BJ (cell line): ENCODE results near the gene FRMD4A. TPM values are rescaled to one million over a fixed set of nuclear protein-coding genes. Genes with fewer than 3 reads are reported as not detected.
"Not testable (repeated sequence)": the region's sequence is repeated elsewhere in the genome, so short reads cannot be mapped to it uniquely, and the experiment has no call there.

ENCODE experiments used
- CTCF ChIA-PET: fragments of 350-600 bp; formaldehyde crosslinking; extraction: SDS; loops from one replicate; lab custom pipeline; 2021; ENCODE audit warnings: antibody characterized with exemption, inconsistent platforms; lab: Yijun Ruan, JAX
- POLR2A ChIA-PET: fragments of 300-600 bp; sonication (Branson Sonifier 250); formaldehyde crosslinking; extraction: SDS; loops from one replicate; lab custom pipeline; 2021; ENCODE audit warnings: antibody characterized with exemption; lab: Charles Lee
- DNase-seq: peaks from one replicate; pipeline ENCODE4 v3.0.0-alpha.2; 2011; ENCODE audit warnings: low read depth
- H3K27me3 ChIP-seq: 2 replicates; pipeline ENCODE4 v1.6.0; 2011; ENCODE audit warnings: low read length; ENCODE audit not compliant: control insufficient read depth, insufficient read depth
- H3K36me3 ChIP-seq: 2 replicates; pipeline ENCODE4 v1.5.1; 2011; ENCODE audit warnings: low read length; ENCODE audit not compliant: control insufficient read depth, insufficient read depth
- H3K4me3 ChIP-seq: 2 replicates; pipeline ENCODE4 v1.5.1; 2011; ENCODE audit warnings: low read depth, mild to moderate bottlenecking, control low read depth, low read length
- CTCF ChIP-seq: IDR thresholded peaks from 2 replicates; pipeline ENCODE4 v1.5.1; 2011; ENCODE audit warnings: low read depth, mild to moderate bottlenecking, control low read depth, inconsistent platforms, low read length, moderate library complexity; ENCODE audit not compliant: insufficient read depth
- polyA plus RNA-seq: library from polyadenylated mRNA; depleted of rRNA; stranded (reverse); fragments of >200 nt; gene quantifications from 2 replicates; pipeline ENCODE4 v1.2.3, GENCODE V29; 2011

Gene FRMD4A
- polyA plus RNA-seq, 1 experiment, result 31.6 TPM

- CTCF ChIA-PET, result interaction anchor here (0.9 kb wide), 1 partner anchor 9 kb away, joined by 3 read pairs; no protein-coding TSS in a partner anchor
- H3K36me3 ChIP-seq, result peaks cover 3% of the 10 kb centered on the region; the same call in 1 of the 2 replicates
- H3K27me3 ChIP-seq, result no peaks in the 10 kb centered on the region
- no peak overlapping the region for H3K4me3 ChIP-seq
- DNase-seq, result no peak
- POLR2A ChIA-PET, result no interaction called here
- TF ChIP-seq CTCF, result no peak
Measured at GRCh38 chr10:13869295-13869664, 461.4 kb downstream of the FRMD4A start.

- Histone ChIP-seq H3K27me3 (no peaks in the 10 kb centered on the region), H3K36me3 (peaks cover 3% of the 10 kb centered on the region; the same call in 1 of the 2 replicates), H3K4me3 (no peak overlapping the region)
- no peak for DNase-seq
- POLR2A ChIA-PET, result no interaction called here
- no peak for TF ChIP-seq CTCF
- CTCF ChIA-PET, result interaction anchor here (0.7 to 0.9 kb wide), 2 partner anchors 9 to 188 kb away, joined by 3 read pairs; no protein-coding TSS in a partner anchor
Measured at GRCh38 chr10:13868528-13869294, 462.0 kb downstream of the FRMD4A start.

DNA sequence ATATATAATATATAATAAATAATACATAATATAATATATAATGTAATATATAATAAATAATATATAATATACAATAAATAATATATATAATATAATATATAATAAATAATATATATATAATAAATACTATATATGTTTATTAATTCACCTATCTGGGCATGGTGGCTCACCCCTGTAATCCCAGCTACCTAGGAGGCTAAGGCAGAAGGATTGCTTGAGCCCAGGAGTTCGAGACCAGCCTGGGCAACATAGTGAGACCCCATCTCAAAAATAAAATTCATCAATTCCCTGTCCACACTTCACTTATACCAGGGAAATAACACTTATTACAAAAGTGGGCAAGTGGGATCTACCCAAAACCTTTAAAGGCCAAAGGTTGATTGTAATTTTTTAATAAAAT lies 462.9 kb downstream of the FRMD4A start:
- no peak for DNase-seq
- no peak overlapping the region for H3K4me3 ChIP-seq
- no peak for TF ChIP-seq CTCF
- peaks cover 3% of the 10 kb centered on the region; the same call in 1 of the 2 replicates for H3K36me3 ChIP-seq
- ChIA-PET POLR2A (no interaction called here), CTCF (interaction anchor here (0.7 kb wide), 1 partner anchor 189 kb away, joined by 3 read pairs; no protein-coding TSS in a partner anchor)
- H3K27me3 ChIP-seq, result no peaks in the 10 kb centered on the region

- Histone ChIP-seq H3K4me3 (no peak overlapping the region), H3K27me3 (no peaks in the 10 kb centered on the region), H3K36me3 (peaks cover 2% of the 10 kb centered on the region; the same call in 1 of the 2 replicates)
- peak; percentile 44 for DNase-seq
- POLR2A ChIA-PET, result no interaction called here
- CTCF ChIA-PET, result no interaction called here
- no peak for TF ChIP-seq CTCF
Measured at GRCh38 chr10:13865758-13866491, 464.8 kb downstream of the FRMD4A start.

- H3K27me3 ChIP-seq, H3K36me3 ChIP-seq, CTCF ChIA-PET, H3K4me3 ChIP-seq, POLR2A ChIA-PET, DNase-seq: not testable (repeated sequence)
Measured at GRCh38 chr10:13865220-13865619, 465.5 kb downstream of the FRMD4A start.
